Measurements from ENCODE around the gene SLC22A9.

DNA sequence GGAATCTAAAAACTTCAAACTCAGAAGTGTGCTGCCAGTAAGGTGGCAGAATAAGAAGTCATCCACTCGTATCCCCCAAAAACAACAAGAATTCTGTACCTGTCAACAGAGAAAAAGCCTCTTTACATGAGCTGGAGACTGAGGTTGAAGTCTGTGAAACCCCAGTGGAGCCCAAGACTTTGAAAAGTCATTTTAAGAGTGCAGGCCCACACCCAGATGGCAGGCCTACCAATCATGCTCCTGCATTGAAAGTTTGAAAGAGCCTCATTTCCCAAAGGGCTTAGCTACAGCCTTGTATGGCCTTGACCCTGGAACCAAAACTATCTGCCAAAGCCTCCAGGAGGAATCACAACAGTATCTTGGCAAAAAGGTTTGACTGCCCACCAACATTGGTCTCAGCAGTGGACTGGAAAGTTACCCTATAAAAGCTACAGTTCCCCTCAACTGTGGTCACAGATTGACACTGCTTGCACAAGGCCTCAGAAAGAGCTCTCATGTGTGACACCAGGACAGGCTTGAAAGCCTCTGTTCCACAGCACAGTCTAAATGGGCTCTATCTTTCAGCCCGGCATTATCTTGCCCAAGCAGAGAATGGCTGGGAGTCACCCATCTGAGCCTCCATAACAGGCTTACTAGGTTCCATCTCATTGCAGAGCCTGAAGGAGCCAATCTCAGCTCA, 47.7 kb downstream of the SLC22A9 start:
- TF ChIP-seq, protein P1, sequence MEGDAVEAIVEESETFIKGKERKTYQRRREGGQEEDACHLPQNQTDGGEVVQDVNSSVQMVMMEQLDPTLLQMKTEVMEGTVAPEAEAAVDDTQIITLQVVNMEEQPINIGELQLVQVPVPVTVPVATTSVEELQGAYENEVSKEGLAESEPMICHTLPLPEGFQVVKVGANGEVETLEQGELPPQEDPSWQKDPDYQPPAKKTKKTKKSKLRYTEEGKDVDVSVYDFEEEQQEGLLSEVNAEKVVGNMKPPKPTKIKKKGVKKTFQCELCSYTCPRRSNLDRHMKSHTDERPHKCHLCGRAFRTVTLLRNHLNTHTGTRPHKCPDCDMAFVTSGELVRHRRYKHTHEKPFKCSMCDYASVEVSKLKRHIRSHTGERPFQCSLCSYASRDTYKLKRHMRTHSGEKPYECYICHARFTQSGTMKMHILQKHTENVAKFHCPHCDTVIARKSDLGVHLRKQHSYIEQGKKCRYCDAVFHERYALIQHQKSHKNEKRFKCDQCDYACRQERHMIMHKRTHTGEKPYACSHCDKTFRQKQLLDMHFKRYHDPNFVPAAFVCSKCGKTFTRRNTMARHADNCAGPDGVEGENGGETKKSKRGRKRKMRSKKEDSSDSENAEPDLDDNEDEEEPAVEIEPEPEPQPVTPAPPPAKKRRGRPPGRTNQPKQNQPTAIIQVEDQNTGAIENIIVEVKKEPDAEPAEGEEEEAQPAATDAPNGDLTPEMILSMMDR (IDR thresholded peaks at IDR 0.05): no peak
- no peak for TF ChIP-seq POLR2A (IDR thresholded peaks at IDR 0.05)
- no peak for TF ChIP-seq POLR2AphosphoS5 (IDR thresholded peaks at IDR 0.05)
